HepG2 (cell line): ENCODE data around the gene PRKCSH. TPM values are rescaled to one million over a fixed set of nuclear protein-coding genes. Genes with fewer than 3 reads are reported as not detected.
"Not testable (repeated sequence)": the region's sequence is repeated elsewhere in the genome, so short reads cannot be mapped to it uniquely, and the experiment has no call there.

ENCODE experiments used
- ATAC-seq: fragments of 200-7000 bp; cut with Tn5 transposase; 3 replicates; pipeline ENCODE4 v1.9.1; 2020; ENCODE audit warnings: mild to moderate bottlenecking, moderate library complexity
- BruUV-seq: library from RNA; stranded (reverse); fragments of 400-500 nt; replicated peaks from 2 replicates; lab custom pipeline; 2021; lab: Mats Ljungman, UMichigan
- CTCF ChIA-PET: fragments of 300-600 bp; formaldehyde crosslinking; extraction: SDS; loops from one replicate; lab custom pipeline; 2021; ENCODE audit warnings: low total read pairs, inconsistent platforms, low intra/inter-chr PET ratio; lab: Yijun Ruan, JAX
- POLR2A ChIA-PET: fragments of 350-600 bp; sonication (Branson Sonifier 250); formaldehyde crosslinking; loops from one replicate; lab custom pipeline; 2020; ENCODE audit warnings: antibody characterized with exemption, inconsistent platforms; lab: Yijun Ruan, JAX
- DNase-seq: peaks from one replicate; pipeline ENCODE4 v3.0.0-alpha.2; 2015; ENCODE audit warnings: low spot score
- FAIRE-seq: peaks from 3 replicates; lab custom pipeline; 2011; peaks lifted over from hg19 to GRCh38; lab: Jason Lieb, UNC
- H2AFZ ChIP-seq: one replicate; pipeline ENCODE4 v1.6.1; 2011; ENCODE audit warnings: low read length, inconsistent platforms
- H3K27ac ChIP-seq: fragments of 300-600 bp; 3 replicates; pipeline ENCODE4 v1.8.0; 2011; ENCODE audit warnings: mixed run types, mild to moderate bottlenecking, mixed read lengths, low read length, inconsistent platforms; ENCODE audit not compliant: insufficient read depth; ENCODE audit errors: extremely low read length
- H3K27me3 ChIP-seq, 2 experiments: fragments of 200-600 bp in 1 of 2; 2 replicates in 1 of 2; 3 replicates in 1 of 2; pipeline versions ENCODE4 v1.6.0 to v1.8.0; 2011; ENCODE audit warnings: low read length in 2 of 2, mild to moderate bottlenecking in 2 of 2, moderate library complexity in 2 of 2, inconsistent platforms in 1 of 2; ENCODE audit not compliant: insufficient read depth in 2 of 2, control insufficient read depth in 1 of 2
- H3K36me3 ChIP-seq, 2 experiments: fragments of 200-600 bp in 1 of 2; replicated peaks in 1 of 2; 2 replicates in 1 of 2; 3 replicates in 1 of 2; pipeline versions ENCODE4 v1.5.1 to v1.8.0; 2011; ENCODE audit warnings: low read length in 2 of 2, inconsistent platforms in 1 of 2; ENCODE audit not compliant: insufficient read depth in 2 of 2, control insufficient read depth in 1 of 2
- H3K4me1 ChIP-seq: 2 replicates; pipeline ENCODE4 v1.5.1; 2012; ENCODE audit warnings: low read length, inconsistent platforms; ENCODE audit not compliant: insufficient read depth
- H3K4me2 ChIP-seq: 2 replicates; pipeline ENCODE4 v1.6.0; 2011; ENCODE audit warnings: low read depth, low read length, inconsistent platforms
- H3K4me3 ChIP-seq, 3 experiments: fragments of 200-600 bp in 1 of 3; sonication (generic), shearing (Covaris generic) in 1 of 3; replicated peaks in 1 of 3; 2 replicates each; pipeline ENCODE4 v1.5.1; 2011 to 2016; ENCODE audit warnings: low read length in 3 of 3, inconsistent platforms in 2 of 3, low read depth in 2 of 3, mild to moderate bottlenecking in 2 of 3, control low read depth in 1 of 3, mixed read lengths in 1 of 3; ENCODE audit not compliant: insufficient read depth in 1 of 3
- H3K79me2 ChIP-seq: one replicate; pipeline ENCODE4 v1.6.1; 2011; ENCODE audit warnings: low read length, inconsistent platforms; ENCODE audit not compliant: insufficient read depth
- H3K9ac ChIP-seq: 2 replicates; pipeline ENCODE4 v1.6.0; 2011; ENCODE audit warnings: mild to moderate bottlenecking, low read depth, low read length, inconsistent platforms; ENCODE audit not compliant: insufficient read depth
- H3K9me3 ChIP-seq: 2 replicates; pipeline ENCODE4 v1.5.1; 2012; ENCODE audit warnings: mild to moderate bottlenecking, low read length
- H4K20me1 ChIP-seq: 2 replicates; pipeline ENCODE4 v1.6.0; 2011; ENCODE audit warnings: inconsistent platforms, mild to moderate bottlenecking, low read length, moderate library complexity; ENCODE audit not compliant: insufficient read depth
- ZNF570 ChIP-seq: sonication (generic); formaldehyde crosslinking; IDR thresholded peaks from 2 replicates; pipeline ENCODE4 v1.4.0; 2020; ENCODE audit warnings: mild to moderate bottlenecking, missing genetic modification reagents, borderline replicate concordance
- WGBS: methylation state at CpG from one replicate; pipeline ENCODE4 v1.1.6; 2017; ENCODE audit warnings: low lambda C conversion rate; 5-methylcytosine and 5-hydroxymethylcytosine counted together
- in situ Hi-C: cut with HindIII; loops from 2 replicates; pipeline ENCODE4 v1.10.0; 2017; ENCODE audit warnings: low pct_unique_long_range_greater_than_20kb; ENCODE audit not compliant: extremely low pct_ligation_motif_present
- intact Hi-C: fragments of 100-400 bp; cut with micrococcal nuclease; formaldehyde crosslinking; loops from one replicate; pipeline ENCODE4 v1.10.0; 2022; ENCODE audit not compliant: unreplicated experiment
- polyA plus RNA-seq, 8 experiments: library from polyadenylated mRNA; depleted of rRNA in 3 of 8; stranded (reverse) in 7 of 8; unstranded in 1 of 8; fragments of >200 nt; fragmentation: Illumina TruSeq in 4 of 8; extraction: Trizol in 4 of 8; gene quantifications; 2 replicates each; pipeline versions ENCODE4 v1.2.1 to v1.2.3, GENCODE V29; 2011 to 2016; ENCODE audit warnings: low read depth in 4 of 8, missing spikeins in 1 of 8, mixed read lengths in 1 of 8; ENCODE audit not compliant: insufficient read depth in 1 of 8
- total RNA-seq, 5 experiments: library from RNA; depleted of rRNA; stranded (reverse); fragments of >200 nt; fragmentation: Illumina TruSeq; extraction: Trizol; gene quantifications; 2 replicates each; pipeline ENCODE4 v1.2.3, GENCODE V29; 2016; ENCODE audit warnings: low read depth in 1 of 5

The PRKCSH gene
- total and polyA plus RNA-seq, 2 of the 13 experiments (the other 11 are each of a cell fraction or from before 2014, with no cell fraction given), result 85.1 to 125 TPM

DNA sequence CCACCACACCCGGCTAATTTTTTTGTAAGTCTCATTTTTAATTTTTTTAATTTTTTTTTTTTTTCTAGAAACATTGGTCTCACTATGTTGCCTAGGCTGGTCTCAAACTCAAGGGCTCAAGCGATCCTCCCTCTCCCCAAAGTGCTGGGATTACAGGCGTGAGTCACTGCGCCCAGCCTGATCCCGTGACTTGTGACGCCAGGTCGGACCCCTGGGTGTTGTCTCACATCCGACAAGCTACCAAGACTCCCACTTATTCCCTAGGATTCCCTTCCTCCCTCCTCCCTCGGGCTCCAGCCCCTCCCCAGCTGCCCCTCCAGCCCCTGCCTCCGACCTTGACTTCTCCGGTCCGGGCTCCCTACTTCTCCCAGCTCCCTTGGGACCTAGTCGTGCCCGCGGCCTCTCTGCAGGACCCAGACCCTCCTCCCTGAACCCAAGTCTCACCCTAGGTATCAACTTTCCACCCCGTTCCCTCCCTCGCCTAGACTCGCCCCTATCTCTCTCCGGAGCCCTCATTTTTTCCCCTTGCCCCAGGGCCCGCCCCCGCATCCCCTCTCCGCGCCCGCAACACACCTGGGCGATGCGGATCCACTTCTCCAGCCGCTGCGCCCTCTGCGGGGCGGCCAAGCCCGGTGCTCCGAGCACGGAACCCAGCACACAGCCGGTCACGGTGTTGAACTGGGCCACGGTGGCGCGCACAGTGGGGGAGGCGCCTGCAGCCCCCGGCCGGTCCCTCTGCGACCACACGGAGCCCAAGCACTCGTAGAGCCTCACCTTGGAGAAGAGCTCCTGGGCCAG, 29.4 kb upstream of the PRKCSH start:
- TF ChIP-seq ZNF570 (CRISPR knock-in tag), result no peak
- TF ChIP-seq, all 625 proteins: peak for 0
- no peaks in the 10 kb centered on the region for H3K27me3 ChIP-seq
- no peak overlapping the region for H2AFZ ChIP-seq
- 95% methylated on average over 35 of the region's 44 CpGs for WGBS
- ChIA-PET POLR2A (no interaction called here), CTCF (no interaction called here)
- H3K36me3 ChIP-seq, result no peaks in the 10 kb centered on the region
- no peak overlapping the region for H3K4me3 ChIP-seq
- H3K9ac ChIP-seq, result no peak overlapping the region
- DNase-seq (no peak), ATAC-seq (no peak), FAIRE-seq (no peak)
- H4K20me1 ChIP-seq, result no peaks in the 10 kb centered on the region
- H3K4me2 ChIP-seq, result no peak overlapping the region
- no TSS peak for BruUV-seq
- no peaks in the 10 kb centered on the region for H3K79me2 ChIP-seq
- intact Hi-C loops, result no loop called here
- H3K27ac ChIP-seq, result no peak overlapping the region
- H3K9me3 ChIP-seq, result no peaks in the 10 kb centered on the region
- in situ Hi-C loops, result no loop called here
- no peaks in the 10 kb centered on the region for H3K4me1 ChIP-seq

DNA sequence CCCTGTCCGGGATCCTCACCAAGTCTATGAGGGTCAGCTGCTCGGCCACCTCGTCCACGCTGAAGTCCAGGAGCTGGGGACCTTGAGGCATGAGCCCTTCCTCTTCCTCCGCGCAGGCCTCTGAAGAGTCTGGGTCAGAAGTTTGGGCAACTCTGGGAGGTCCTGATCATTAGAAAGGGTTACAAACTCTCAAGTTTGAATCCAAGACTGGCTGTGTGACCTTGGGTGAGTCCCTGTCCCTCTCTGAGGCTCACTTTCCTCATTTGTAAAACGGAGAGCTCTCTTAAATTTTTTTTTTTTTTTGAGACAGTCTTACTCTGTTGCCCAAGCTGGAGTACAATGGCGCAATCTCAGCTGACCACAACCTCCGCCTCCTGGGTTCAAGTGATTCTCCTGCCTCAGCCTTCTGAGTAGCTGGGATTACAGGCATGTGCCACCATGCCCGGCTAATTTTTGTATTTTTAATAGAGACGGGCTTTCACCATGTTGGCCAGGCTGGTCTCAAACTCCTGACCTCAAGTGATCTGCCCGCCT, 28.7 kb upstream of the PRKCSH start:
- H3K9me3 ChIP-seq, H3K79me2 ChIP-seq, ATAC-seq, H3K27ac ChIP-seq, CTCF ChIA-PET, H3K4me2 ChIP-seq, H3K9ac ChIP-seq, in situ Hi-C loops, BruUV-seq, DNase-seq, H2AFZ ChIP-seq, H3K4me1 ChIP-seq, H3K4me3 ChIP-seq, H3K36me3 ChIP-seq, intact Hi-C loops, H4K20me1 ChIP-seq, H3K27me3 ChIP-seq, FAIRE-seq: not testable (repeated sequence)
- POLR2A ChIA-PET, result interaction anchor here (1.5 kb wide), 1 partner anchor 32 kb away, joined by 5 read pairs; the partner anchor contains the start of gene SWSAP1
- 91% methylated on average over 12 of the region's 12 CpGs for WGBS
